Measurements from ENCODE around the gene TLE6. TPM values are rescaled to one million over a fixed set of nuclear protein-coding genes. Genes with fewer than 3 reads are reported as not detected.

Gene TLE6
- total and polyA plus RNA-seq, 2 donors (not counting 3 experiments of a cell fraction or from before 2014, with no cell fraction given) = 1.6 to 1.9 TPM

DNA sequence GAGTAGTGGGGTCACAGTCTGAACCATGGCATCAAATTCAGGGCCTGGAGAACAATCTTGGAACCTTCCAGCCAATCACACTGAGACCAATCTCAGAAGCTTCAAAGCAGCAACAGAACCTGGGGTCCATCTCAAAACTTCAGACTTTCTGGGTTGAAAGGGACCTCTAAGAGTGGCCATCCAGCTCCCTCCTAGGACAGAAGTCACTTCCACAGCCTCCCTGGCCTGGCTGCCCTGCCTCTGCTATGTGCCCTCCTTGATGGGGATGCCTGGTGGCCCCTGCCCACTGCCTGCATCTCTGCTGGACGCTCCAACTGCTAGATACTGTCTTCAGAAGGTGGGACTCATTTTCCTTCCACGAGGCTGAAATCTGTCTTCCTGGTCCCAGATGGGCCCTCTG lies 49.9 kb downstream of the TLE6 start:
- FAIRE-seq = no peak

More for the DNA sequence above, 49.9 kb downstream of the TLE6 start:
- Histone ChIP-seq H3K9me3 (replicated peaks; ENCODE audit: control insufficient read depth, insufficient read depth, low read length) (no peaks in the 10 kb centered on the region), H3K4me1 (ENCODE audit: control insufficient read depth, extremely low read depth, insufficient read depth, low read length) (peaks cover 2% of the 10 kb centered on the region), H4K20me1 (replicated peaks; ENCODE audit: control insufficient read depth, extremely low read depth, insufficient read depth, low read length) (no peaks in the 10 kb centered on the region), H3K27ac (ENCODE audit: insufficient read depth, low read depth, low read length) (no peak overlapping the region), H3K36me3 (ENCODE audit: control insufficient read depth in 2 of 2, extremely low read depth in 1 of 2, insufficient read depth in 2 of 2, low read length in 2 of 2) (no peaks in the 10 kb centered on the region), H3K4me2 (ENCODE audit: insufficient read depth, low read length) (no peak overlapping the region), H3K9ac (replicated peaks; ENCODE audit: extremely low read depth, insufficient read depth, low read length) (no peak overlapping the region), H3K79me2 (ENCODE audit: control insufficient read depth, insufficient read depth, low read length) (no peaks in the 10 kb centered on the region), H3K27me3 (ENCODE audit: control insufficient read depth in 2 of 2, insufficient read depth in 2 of 2, low read length in 2 of 2) (peaks cover 1 to 8% of the 10 kb centered on the region in 2 experiments), H3K4me3 (replicated peaks in 1 of 3; ENCODE audit: insufficient read depth in 1 of 3, low read depth in 1 of 3, low read length in 3 of 3) (no peak overlapping the region), H2AFZ (ENCODE audit: low read depth, low read length) (no peak overlapping the region), H3K9me1 (replicated peaks; ENCODE audit: control insufficient read depth, extremely low read depth, insufficient read depth, low read length) (no peaks in the 10 kb centered on the region)
- DNase-seq (ENCODE audit: low read depth, low spot score) = no peak
- no TSS peak for BruUV-seq (replicated peaks)
- intact Hi-C loops (cut with micrococcal nuclease) = no loop called here
- POLR2A ChIA-PET = no interaction called here
- TF ChIP-seq, protein P1, sequence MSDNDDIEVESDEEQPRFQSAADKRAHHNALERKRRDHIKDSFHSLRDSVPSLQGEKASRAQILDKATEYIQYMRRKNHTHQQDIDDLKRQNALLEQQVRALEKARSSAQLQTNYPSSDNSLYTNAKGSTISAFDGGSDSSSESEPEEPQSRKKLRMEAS (IDR thresholded peaks at IDR 0.05; ENCODE audit: insufficient read depth, insufficient read length) = no peak
- TF ChIP-seq POLR2A (IDR thresholded peaks at IDR 0.05; ENCODE audit: low read depth, low read length) = no peak
- TF ChIP-seq GATA2 (IDR thresholded peaks at IDR 0.05; ENCODE audit: insufficient read depth, insufficient read length, low read depth, low read length) = no peak
- TF ChIP-seq EZH2 (IDR thresholded peaks at IDR 0.05; ENCODE audit: borderline replicate concordance, low read depth, low read length, severe bottlenecking) = no peak
- TF ChIP-seq FOS (IDR thresholded peaks at IDR 0.05; ENCODE audit: borderline replicate concordance, insufficient read depth, low read length) = no peak
- no peak for TF ChIP-seq MYC (IDR thresholded peaks at IDR 0.05; ENCODE audit: low read depth, low read length)
- TF ChIP-seq JUN (IDR thresholded peaks at IDR 0.05; ENCODE audit: borderline replicate concordance, insufficient read depth, insufficient read length, low read depth) = no peak
- no peak for TF ChIP-seq CTCF (IDR thresholded peaks at IDR 0.05; ENCODE audit: extremely low read depth in 1 of 2, insufficient read depth in 1 of 2, low read depth in 1 of 2, low read length in 2 of 2)
- TF ChIP-seq POLR2AphosphoS5 (IDR thresholded peaks at IDR 0.05; ENCODE audit: insufficient read depth, low read depth, low read length) = no peak
- dilution Hi-C loops (cut with MboI; ENCODE audit: extremely low pct_ligation_motif_present, low sequenced_read_pairs) = no loop called here
- CTCF ChIA-PET = interaction anchor here (1.7 to 3.2 kb wide), 3 partner anchors 9 to 64 kb away, joined by 5 to 11 read pairs (median 8); no protein-coding TSS in a partner anchor

Measured in endothelial cell of umbilical vein (primary cell).